HEK293 (cell line): ENCODE measurements around the gene PRKCE.

ENCODE experiments used
- TF ChIP-seq, protein P1 (sequence below): sonication (generic); formaldehyde crosslinking; IDR thresholded peaks from 2 replicates; pipeline ENCODE4 v1.8.1; 2022; ENCODE audit warnings: mild to moderate bottlenecking, moderate library complexity, missing genetic modification reagents
- TF ChIP-seq, protein P2 (sequence below): fragments of 450-650 bp; formaldehyde crosslinking; conservative IDR thresholded peaks from 2 replicates; pipeline ENCODE4 v1.5.1; 2016; ENCODE audit warnings: low read depth, missing biosample characterization, missing genetic modification characterization
- TF ChIP-seq, protein P3 (sequence below): fragments of 450-650 bp; formaldehyde crosslinking; IDR thresholded peaks from 2 replicates; pipeline ENCODE4 v1.5.1; 2016; ENCODE audit warnings: missing biosample characterization, missing genetic modification characterization

DNA sequence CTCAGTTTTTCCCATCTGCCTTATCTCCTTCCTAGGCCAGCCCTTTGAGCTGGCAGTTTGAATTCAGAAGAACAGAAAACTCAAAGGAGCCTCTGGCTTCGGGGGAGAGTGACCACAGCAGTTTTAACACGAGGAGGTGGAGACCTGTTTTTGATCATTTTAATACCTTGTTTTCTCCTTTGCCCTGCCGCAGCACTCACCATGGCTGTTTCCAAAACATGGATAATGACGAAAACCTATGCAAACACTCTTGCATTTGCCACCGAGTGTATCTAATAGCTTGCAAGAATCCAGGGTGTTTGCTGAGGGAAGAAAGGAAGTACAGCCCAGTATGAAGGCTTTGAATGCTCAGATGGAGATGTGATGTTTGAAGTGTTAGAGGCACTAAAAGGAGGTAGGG is 167.1 kb downstream of the PRKCE start:
- TF ChIP-seq, protein P1, sequence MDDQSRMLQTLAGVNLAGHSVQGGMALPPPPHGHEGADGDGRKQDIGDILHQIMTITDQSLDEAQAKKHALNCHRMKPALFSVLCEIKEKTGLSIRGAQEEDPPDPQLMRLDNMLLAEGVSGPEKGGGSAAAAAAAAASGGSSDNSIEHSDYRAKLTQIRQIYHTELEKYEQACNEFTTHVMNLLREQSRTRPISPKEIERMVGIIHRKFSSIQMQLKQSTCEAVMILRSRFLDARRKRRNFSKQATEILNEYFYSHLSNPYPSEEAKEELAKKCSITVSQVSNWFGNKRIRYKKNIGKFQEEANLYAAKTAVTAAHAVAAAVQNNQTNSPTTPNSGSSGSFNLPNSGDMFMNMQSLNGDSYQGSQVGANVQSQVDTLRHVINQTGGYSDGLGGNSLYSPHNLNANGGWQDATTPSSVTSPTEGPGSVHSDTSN (CRISPR knock-in tag): no peak
- TF ChIP-seq, protein P2, sequence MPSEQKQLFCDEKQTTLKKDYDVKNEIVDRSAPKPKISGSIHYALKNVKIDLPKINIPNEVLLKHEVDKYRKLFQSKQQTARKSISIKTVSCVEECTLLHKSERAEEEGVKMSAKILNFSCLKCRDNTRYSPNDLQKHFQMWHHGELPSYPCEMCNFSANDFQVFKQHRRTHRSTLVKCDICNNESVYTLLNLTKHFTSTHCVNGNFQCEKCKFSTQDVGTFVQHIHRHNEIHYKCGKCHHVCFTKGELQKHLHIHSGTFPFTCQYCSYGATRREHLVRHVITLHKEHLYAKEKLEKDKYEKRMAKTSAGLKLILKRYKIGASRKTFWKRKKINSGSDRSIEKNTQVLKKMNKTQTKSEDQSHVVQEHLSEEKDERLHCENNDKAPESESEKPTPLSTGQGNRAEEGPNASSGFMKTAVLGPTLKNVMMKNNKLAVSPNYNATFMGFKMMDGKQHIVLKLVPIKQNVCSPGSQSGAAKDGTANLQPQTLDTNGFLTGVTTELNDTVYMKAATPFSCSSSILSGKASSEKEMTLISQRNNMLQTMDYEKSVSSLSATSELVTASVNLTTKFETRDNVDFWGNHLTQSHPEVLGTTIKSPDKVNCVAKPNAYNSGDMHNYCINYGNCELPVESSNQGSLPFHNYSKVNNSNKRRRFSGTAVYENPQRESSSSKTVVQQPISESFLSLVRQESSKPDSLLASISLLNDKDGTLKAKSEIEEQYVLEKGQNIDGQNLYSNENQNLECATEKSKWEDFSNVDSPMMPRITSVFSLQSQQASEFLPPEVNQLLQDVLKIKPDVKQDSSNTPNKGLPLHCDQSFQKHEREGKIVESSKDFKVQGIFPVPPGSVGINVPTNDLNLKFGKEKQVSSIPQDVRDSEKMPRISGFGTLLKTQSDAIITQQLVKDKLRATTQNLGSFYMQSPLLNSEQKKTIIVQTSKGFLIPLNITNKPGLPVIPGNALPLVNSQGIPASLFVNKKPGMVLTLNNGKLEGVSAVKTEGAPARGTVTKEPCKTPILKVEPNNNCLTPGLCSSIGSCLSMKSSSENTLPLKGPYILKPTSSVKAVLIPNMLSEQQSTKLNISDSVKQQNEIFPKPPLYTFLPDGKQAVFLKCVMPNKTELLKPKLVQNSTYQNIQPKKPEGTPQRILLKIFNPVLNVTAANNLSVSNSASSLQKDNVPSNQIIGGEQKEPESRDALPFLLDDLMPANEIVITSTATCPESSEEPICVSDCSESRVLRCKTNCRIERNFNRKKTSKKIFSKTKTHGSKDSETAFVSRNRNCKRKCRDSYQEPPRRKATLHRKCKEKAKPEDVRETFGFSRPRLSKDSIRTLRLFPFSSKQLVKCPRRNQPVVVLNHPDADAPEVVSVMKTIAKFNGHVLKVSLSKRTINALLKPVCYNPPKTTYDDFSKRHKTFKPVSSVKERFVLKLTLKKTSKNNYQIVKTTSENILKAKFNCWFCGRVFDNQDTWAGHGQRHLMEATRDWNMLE (tag by site-specific recombination): no peak
- TF ChIP-seq, protein P3, sequence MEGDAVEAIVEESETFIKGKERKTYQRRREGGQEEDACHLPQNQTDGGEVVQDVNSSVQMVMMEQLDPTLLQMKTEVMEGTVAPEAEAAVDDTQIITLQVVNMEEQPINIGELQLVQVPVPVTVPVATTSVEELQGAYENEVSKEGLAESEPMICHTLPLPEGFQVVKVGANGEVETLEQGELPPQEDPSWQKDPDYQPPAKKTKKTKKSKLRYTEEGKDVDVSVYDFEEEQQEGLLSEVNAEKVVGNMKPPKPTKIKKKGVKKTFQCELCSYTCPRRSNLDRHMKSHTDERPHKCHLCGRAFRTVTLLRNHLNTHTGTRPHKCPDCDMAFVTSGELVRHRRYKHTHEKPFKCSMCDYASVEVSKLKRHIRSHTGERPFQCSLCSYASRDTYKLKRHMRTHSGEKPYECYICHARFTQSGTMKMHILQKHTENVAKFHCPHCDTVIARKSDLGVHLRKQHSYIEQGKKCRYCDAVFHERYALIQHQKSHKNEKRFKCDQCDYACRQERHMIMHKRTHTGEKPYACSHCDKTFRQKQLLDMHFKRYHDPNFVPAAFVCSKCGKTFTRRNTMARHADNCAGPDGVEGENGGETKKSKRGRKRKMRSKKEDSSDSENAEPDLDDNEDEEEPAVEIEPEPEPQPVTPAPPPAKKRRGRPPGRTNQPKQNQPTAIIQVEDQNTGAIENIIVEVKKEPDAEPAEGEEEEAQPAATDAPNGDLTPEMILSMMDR (tag by site-specific recombination): no peak
